Neural cell (in vitro differentiated cells): ENCODE data around the gene DNAJB8. TPM values are rescaled to one million over a fixed set of nuclear protein-coding genes. Genes with fewer than 3 reads are reported as not detected.

Experiments
- H2AFZ ChIP-seq: fragments of 200-600, 300-800 bp; sonication (generic), shearing (Covaris generic); 2 replicates; pipeline ENCODE4 v1.6.0; 2014; ENCODE audit warnings: low read depth, mild to moderate bottlenecking, antibody characterized with exemption, low read length, moderate library complexity
- H3F3A ChIP-seq: fragments of 200-600 bp; shearing (Covaris generic); 2 replicates; pipeline ENCODE4 v1.6.1; 2016; ENCODE audit warnings: mild to moderate bottlenecking, moderate library complexity, mixed read lengths, antibody characterized with exemption, low read length; ENCODE audit not compliant: insufficient read depth, poor library complexity, severe bottlenecking
- H3K27ac ChIP-seq: fragments of 200-600, 300-800 bp; sonication (generic), shearing (Covaris generic); 2 replicates; pipeline ENCODE4 v1.5.1; 2014; ENCODE audit warnings: mild to moderate bottlenecking, low read length, moderate library complexity
- H3K27me3 ChIP-seq: fragments of 300-800, 200-600 bp; sonication (generic), shearing (Covaris generic); 2 replicates; pipeline ENCODE4 v1.6.0; 2014; ENCODE audit warnings: mild to moderate bottlenecking, low read depth, low read length, moderate library complexity; ENCODE audit not compliant: insufficient read depth
- H3K36me3 ChIP-seq: fragments of 300-800, 200-600 bp; sonication (generic), shearing (Covaris generic); 2 replicates; pipeline ENCODE4 v1.5.1; 2014; ENCODE audit warnings: mild to moderate bottlenecking, antibody characterized with exemption, low read length, moderate library complexity; ENCODE audit not compliant: insufficient read depth
- H3K4me2 ChIP-seq: fragments of 300-800, 200-600 bp; sonication (generic), shearing (Covaris generic); 2 replicates; pipeline ENCODE4 v1.6.0; 2014; ENCODE audit warnings: mild to moderate bottlenecking, low read length
- H3K4me3 ChIP-seq: fragments of 300-800, 200-600 bp; sonication (generic), shearing (Covaris generic); 2 replicates; pipeline ENCODE4 v1.5.1; 2014; ENCODE audit warnings: mild to moderate bottlenecking, low read length, moderate library complexity
- H3K79me2 ChIP-seq: fragments of 200-600 bp; shearing (Covaris generic); replicated peaks from 2 replicates; pipeline ENCODE4 v1.6.0; 2014; ENCODE audit warnings: mild to moderate bottlenecking, low read length, moderate library complexity; ENCODE audit not compliant: insufficient read depth
- H3K9ac ChIP-seq: fragments of 300-800, 200-600 bp; sonication (generic), shearing (Covaris generic); 2 replicates; pipeline ENCODE4 v1.6.1; 2016; ENCODE audit warnings: mild to moderate bottlenecking, low read length, mixed read lengths
- H3K9me2 ChIP-seq: fragments of 200-600 bp; shearing (Covaris generic); 2 replicates; pipeline ENCODE4 v1.6.1; 2016; ENCODE audit warnings: mild to moderate bottlenecking, low read length, mixed read lengths; ENCODE audit not compliant: insufficient read depth
- H3K9me3 ChIP-seq: fragments of 200-600, 300-800 bp; sonication (generic), shearing (Covaris generic); 2 replicates; pipeline ENCODE4 v1.6.1; 2016; ENCODE audit warnings: mild to moderate bottlenecking, mixed run types, low read length, moderate library complexity, mixed read lengths
- H4K20me1 ChIP-seq: fragments of 200-600 bp; shearing (Covaris generic); 2 replicates; pipeline ENCODE4 v1.6.1; 2016; ENCODE audit warnings: mild to moderate bottlenecking, mixed run types; ENCODE audit not compliant: insufficient read depth
- EP300 ChIP-seq: fragments of 450-650 bp; conservative IDR thresholded peaks from 2 replicates; pipeline ENCODE4 v1.6.1; 2014; ENCODE audit warnings: antibody characterized with exemption, mild to moderate bottlenecking, moderate library complexity; ENCODE audit not compliant: poor library complexity, severe bottlenecking
- EZH2 ChIP-seq: fragments of 200-600, 300-800 bp; shearing (Covaris generic), sonication (generic); IDR thresholded peaks from 2 replicates; pipeline ENCODE4 v1.6.1; 2014; ENCODE audit warnings: antibody characterized with exemption, low read length, borderline replicate concordance, mild to moderate bottlenecking; ENCODE audit not compliant: insufficient read depth, poor library complexity, severe bottlenecking
- MXI1 ChIP-seq: fragments of 450-650 bp; conservative IDR thresholded peaks from 2 replicates; pipeline ENCODE4 v1.6.1; 2014; ENCODE audit warnings: antibody characterized with exemption, mild to moderate bottlenecking; ENCODE audit not compliant: poor library complexity, severe bottlenecking
- POLR2AphosphoS5 ChIP-seq: IDR thresholded peaks from 2 replicates; pipeline ENCODE4 v1.6.1; 2012
- RAD21 ChIP-seq: fragments of 450-650 bp; conservative IDR thresholded peaks from 2 replicates; pipeline ENCODE4 v1.6.1; 2014; ENCODE audit warnings: antibody characterized with exemption, mild to moderate bottlenecking, moderate library complexity
- SMC3 ChIP-seq: fragments of 450-650 bp; conservative IDR thresholded peaks from 2 replicates; pipeline ENCODE4 v1.6.1; 2014; ENCODE audit warnings: antibody characterized with exemption, mild to moderate bottlenecking, moderate library complexity; ENCODE audit not compliant: poor library complexity
- TAF1 ChIP-seq: IDR thresholded peaks from 2 replicates; pipeline ENCODE4 v1.6.1; 2012; ENCODE audit warnings: low read depth
- polyA plus RNA-seq: library from polyadenylated mRNA; depleted of rRNA; stranded (reverse); fragments of >200 nt; gene quantifications from 2 replicates; pipeline ENCODE4 v1.2.3, GENCODE V29; 2014
- TF ChIP-seq, protein P1 (sequence below): fragments of 450-650 bp; IDR thresholded peaks from 2 replicates; pipeline ENCODE4 v1.5.1; 2014; ENCODE audit warnings: antibody characterized with exemption, mild to moderate bottlenecking, moderate library complexity; ENCODE audit not compliant: poor library complexity, severe bottlenecking
- TF ChIP-seq, protein P2 (sequence below): IDR thresholded peaks from 2 replicates; pipeline ENCODE4 v1.6.1; 2012; ENCODE audit warnings: borderline replicate concordance

DNAJB8 gene
- polyA plus RNA-seq, 1 donor from 2014 or later, result not detected

DNA sequence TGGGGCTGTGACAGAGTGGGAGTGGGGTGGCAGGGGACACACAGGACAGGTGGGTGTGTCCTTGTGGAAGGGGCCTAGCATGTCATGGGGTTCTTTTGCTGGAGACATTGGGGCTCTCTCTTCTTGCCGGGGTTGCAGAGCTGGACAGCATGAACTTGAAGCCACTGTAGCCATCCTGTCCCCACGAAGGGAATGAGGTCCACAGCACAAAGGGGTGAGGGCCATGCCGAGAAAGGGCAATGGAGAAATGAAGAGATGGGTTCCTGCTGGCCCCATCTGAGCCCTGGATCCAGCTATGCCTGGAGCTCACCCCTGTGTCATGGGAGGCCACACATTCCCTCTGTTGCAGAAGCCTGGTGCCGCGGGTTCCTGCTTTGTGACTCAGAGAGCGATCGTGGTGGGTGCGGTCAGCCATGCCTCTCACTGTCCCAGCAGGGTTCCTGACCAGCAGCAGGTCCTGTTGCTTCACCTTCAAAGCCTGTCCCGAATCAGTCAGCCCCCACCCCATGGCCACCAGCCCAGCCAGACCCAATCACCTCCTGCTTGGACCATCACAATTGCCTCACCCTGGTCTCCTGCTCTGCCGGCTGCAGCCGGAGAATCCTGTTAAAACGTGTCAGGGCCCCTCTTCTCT lies 50.0 kb downstream of the DNAJB8 start:
- Histone ChIP-seq H2AFZ (no peak overlapping the region), H3K36me3 (no peaks in the 10 kb centered on the region), H4K20me1 (no peaks in the 10 kb centered on the region), H3K79me2 (no peaks in the 10 kb centered on the region), H3K27me3 (no peaks in the 10 kb centered on the region), H3K9ac (no peak overlapping the region), H3K4me2 (no peak overlapping the region), H3K4me3 (no peak overlapping the region), H3K27ac (no peak overlapping the region), H3K9me3 (no peaks in the 10 kb centered on the region), H3F3A (no peaks in the 10 kb centered on the region), H3K9me2 (no peaks in the 10 kb centered on the region)
- TF ChIP-seq TAF1, result no peak
- TF ChIP-seq MXI1, result no peak
- no peak for TF ChIP-seq SMC3
- no peak for TF ChIP-seq EP300
- TF ChIP-seq POLR2AphosphoS5, result no peak
- TF ChIP-seq RAD21, result no peak
- TF ChIP-seq EZH2, result no peak
- TF ChIP-seq, protein P1, sequence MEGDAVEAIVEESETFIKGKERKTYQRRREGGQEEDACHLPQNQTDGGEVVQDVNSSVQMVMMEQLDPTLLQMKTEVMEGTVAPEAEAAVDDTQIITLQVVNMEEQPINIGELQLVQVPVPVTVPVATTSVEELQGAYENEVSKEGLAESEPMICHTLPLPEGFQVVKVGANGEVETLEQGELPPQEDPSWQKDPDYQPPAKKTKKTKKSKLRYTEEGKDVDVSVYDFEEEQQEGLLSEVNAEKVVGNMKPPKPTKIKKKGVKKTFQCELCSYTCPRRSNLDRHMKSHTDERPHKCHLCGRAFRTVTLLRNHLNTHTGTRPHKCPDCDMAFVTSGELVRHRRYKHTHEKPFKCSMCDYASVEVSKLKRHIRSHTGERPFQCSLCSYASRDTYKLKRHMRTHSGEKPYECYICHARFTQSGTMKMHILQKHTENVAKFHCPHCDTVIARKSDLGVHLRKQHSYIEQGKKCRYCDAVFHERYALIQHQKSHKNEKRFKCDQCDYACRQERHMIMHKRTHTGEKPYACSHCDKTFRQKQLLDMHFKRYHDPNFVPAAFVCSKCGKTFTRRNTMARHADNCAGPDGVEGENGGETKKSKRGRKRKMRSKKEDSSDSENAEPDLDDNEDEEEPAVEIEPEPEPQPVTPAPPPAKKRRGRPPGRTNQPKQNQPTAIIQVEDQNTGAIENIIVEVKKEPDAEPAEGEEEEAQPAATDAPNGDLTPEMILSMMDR, result no peak
- TF ChIP-seq, protein P2, sequence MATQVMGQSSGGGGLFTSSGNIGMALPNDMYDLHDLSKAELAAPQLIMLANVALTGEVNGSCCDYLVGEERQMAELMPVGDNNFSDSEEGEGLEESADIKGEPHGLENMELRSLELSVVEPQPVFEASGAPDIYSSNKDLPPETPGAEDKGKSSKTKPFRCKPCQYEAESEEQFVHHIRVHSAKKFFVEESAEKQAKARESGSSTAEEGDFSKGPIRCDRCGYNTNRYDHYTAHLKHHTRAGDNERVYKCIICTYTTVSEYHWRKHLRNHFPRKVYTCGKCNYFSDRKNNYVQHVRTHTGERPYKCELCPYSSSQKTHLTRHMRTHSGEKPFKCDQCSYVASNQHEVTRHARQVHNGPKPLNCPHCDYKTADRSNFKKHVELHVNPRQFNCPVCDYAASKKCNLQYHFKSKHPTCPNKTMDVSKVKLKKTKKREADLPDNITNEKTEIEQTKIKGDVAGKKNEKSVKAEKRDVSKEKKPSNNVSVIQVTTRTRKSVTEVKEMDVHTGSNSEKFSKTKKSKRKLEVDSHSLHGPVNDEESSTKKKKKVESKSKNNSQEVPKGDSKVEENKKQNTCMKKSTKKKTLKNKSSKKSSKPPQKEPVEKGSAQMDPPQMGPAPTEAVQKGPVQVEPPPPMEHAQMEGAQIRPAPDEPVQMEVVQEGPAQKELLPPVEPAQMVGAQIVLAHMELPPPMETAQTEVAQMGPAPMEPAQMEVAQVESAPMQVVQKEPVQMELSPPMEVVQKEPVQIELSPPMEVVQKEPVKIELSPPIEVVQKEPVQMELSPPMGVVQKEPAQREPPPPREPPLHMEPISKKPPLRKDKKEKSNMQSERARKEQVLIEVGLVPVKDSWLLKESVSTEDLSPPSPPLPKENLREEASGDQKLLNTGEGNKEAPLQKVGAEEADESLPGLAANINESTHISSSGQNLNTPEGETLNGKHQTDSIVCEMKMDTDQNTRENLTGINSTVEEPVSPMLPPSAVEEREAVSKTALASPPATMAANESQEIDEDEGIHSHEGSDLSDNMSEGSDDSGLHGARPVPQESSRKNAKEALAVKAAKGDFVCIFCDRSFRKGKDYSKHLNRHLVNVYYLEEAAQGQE, result no peak

DNA sequence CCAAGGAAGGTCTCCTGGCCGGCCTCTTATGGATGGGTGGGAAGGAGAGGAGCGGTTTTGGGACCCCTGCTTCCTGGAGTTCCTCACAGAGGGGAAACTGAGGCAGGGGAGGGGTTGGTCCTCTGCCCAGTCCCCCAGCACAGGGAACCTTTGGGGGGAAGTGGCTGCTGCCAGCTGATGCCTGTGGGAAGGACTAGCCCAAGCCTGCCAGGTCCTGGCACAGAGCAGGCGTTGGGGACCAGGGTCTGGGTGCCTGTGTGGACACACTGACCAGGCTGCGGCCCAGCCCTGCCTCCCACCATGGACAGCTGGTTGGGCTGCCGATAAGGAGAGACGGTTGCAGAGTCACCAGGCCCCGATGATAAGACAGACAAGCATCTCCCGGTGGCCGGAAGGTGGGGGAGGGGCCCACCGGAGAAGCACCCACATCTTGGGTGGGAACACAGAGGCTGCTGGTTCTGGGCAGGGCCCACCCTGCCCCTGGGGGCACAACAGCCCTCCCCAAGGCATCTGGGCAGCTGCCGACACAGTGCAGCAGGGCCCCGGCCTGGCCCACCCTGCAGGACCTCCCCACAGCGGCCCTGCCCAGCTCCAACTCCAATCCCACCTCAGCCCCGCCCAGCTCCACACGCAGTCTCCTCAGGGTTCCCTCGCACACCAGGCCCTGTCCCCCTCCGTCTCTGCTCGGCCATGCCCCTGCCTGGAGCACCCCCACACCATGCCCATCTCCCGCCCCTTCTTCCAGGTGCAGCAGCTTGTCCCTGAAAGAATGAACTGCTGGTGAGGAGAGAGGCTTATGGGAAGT lies 50.7 kb downstream of the DNAJB8 start:
- Histone ChIP-seq H4K20me1 (no peaks in the 10 kb centered on the region), H3K27me3 (no peaks in the 10 kb centered on the region), H3F3A (no peaks in the 10 kb centered on the region), H3K9me2 (no peaks in the 10 kb centered on the region), H3K4me3 (no peak overlapping the region), H3K27ac (no peak overlapping the region), H3K9ac (no peak overlapping the region), H3K9me3 (no peaks in the 10 kb centered on the region), H3K4me2 (no peak overlapping the region), H3K36me3 (no peaks in the 10 kb centered on the region), H3K79me2 (no peaks in the 10 kb centered on the region), H2AFZ (no peak overlapping the region)
- TF ChIP-seq MXI1 (no peak), SMC3 (no peak), TAF1 (no peak), EZH2 (no peak), EP300 (no peak), RAD21 (no peak), POLR2AphosphoS5 (no peak)
- TF ChIP-seq, protein P2, result no peak
- TF ChIP-seq, protein P1, result no peak
